HFFc6 (cell line): ENCODE data around the gene BCAP31. TPM values are rescaled to one million over a fixed set of nuclear protein-coding genes. Genes with fewer than 3 reads are reported as not detected.

Source experiments
- DNase-seq: peaks from one replicate; pipeline ENCODE4 v3.0.0-alpha.2; 2018
- H3K27ac Mint-ChIP-seq: 2 replicates; pipeline ENCODE4 v1.8.0; 2020; ENCODE audit warnings: mild to moderate bottlenecking, mixed read lengths
- H3K27me3 Mint-ChIP-seq: 2 replicates; pipeline ENCODE4 v1.8.0; 2021; ENCODE audit warnings: mild to moderate bottlenecking, moderate library complexity, mixed read lengths; ENCODE audit not compliant: insufficient read depth
- H3K36me3 Mint-ChIP-seq: 2 replicates; pipeline ENCODE4 v1.8.0; 2021; ENCODE audit warnings: low read depth, mixed read lengths
- H3K4me1 Mint-ChIP-seq: 2 replicates; pipeline ENCODE4 v1.8.0; 2020; ENCODE audit warnings: low read depth, mixed read lengths
- H3K4me3 Mint-ChIP-seq: 2 replicates; pipeline ENCODE4 v1.8.0; 2020; ENCODE audit warnings: mild to moderate bottlenecking, moderate library complexity, mixed read lengths
- H3K9me3 Mint-ChIP-seq: 2 replicates; pipeline ENCODE4 v1.8.0; 2020; ENCODE audit warnings: mild to moderate bottlenecking, mixed read lengths
- CTCF ChIP-seq: fragments of 200-600 bp; sonication (generic); IDR thresholded peaks from 2 replicates; pipeline ENCODE4 v1.5.0; 2021; ENCODE audit warnings: antibody characterized with exemption, mild to moderate bottlenecking
- total RNA-seq, 6 experiments: library from RNA; stranded (reverse); fragmentation: NEBNext Ultra II Directional; extraction: Animal tissue kit (Norgen Biotek cat#: 25700); gene quantifications; 2 replicates in 1 of 6; 3 replicates in 5 of 6; pipeline ENCODE4 v1.2.3, GENCODE V29; 2021

BCAP31 gene
- total RNA-seq, 6 experiments from 2014 or later, result 203 to 295 (median 218) TPM

- DNase-seq, result no peak
- peaks cover 12% of the 10 kb centered on the region for H3K36me3 Mint-ChIP-seq
- H3K4me1 Mint-ChIP-seq, result peaks cover 13% of the 10 kb centered on the region
- peaks cover 7% of the 10 kb centered on the region; the same call in 1 of the 2 replicates for H3K9me3 Mint-ChIP-seq
- no peak overlapping the region for H3K27ac Mint-ChIP-seq
- TF ChIP-seq CTCF, result no peak
- no peaks in the 10 kb centered on the region; the same call in 1 of the 2 replicates for H3K27me3 Mint-ChIP-seq
- no peak overlapping the region for H3K4me3 Mint-ChIP-seq
These were observed 12.1 kb upstream of the BCAP31 start for GRCh38 chrX:153736071-153736820.

GRCh38 chrX:153735274-153735673 is 11.1 kb upstream of the BCAP31 start:
- Mint-ChIP-seq H3K27ac (no peak overlapping the region), H3K9me3 (peaks cover 7% of the 10 kb centered on the region; the same call in 1 of the 2 replicates), H3K36me3 (peaks cover 18% of the 10 kb centered on the region), H3K4me1 (peaks cover 14% of the 10 kb centered on the region), H3K4me3 (no peak overlapping the region), H3K27me3 (no peaks in the 10 kb centered on the region; the same call in 1 of the 2 replicates)
- DNase-seq, result no peak
- peak; percentile 24; the same call in 1 of the 2 replicates for TF ChIP-seq CTCF

- peaks cover 7% of the 10 kb centered on the region; the same call in 1 of the 2 replicates for H3K9me3 Mint-ChIP-seq
- no peak for TF ChIP-seq CTCF
- H3K4me1 Mint-ChIP-seq, result peaks cover 14% of the 10 kb centered on the region
- DNase-seq, result no peak
- no peaks in the 10 kb centered on the region; the same call in 1 of the 2 replicates for H3K27me3 Mint-ChIP-seq
- H3K36me3 Mint-ChIP-seq, result peaks cover 18% of the 10 kb centered on the region
- H3K4me3 Mint-ChIP-seq, result no peak overlapping the region
- H3K27ac Mint-ChIP-seq, result no peak overlapping the region
These were observed 10.7 kb upstream of the BCAP31 start for GRCh38 chrX:153734871-153735270.

- Mint-ChIP-seq H3K27me3 (no peaks in the 10 kb centered on the region; the same call in 1 of the 2 replicates), H3K36me3 (peaks cover 18% of the 10 kb centered on the region), H3K27ac (no peak overlapping the region), H3K4me3 (no peak overlapping the region), H3K9me3 (peaks cover 7% of the 10 kb centered on the region; the same call in 1 of the 2 replicates), H3K4me1 (peaks cover 14% of the 10 kb centered on the region)
- no peak for DNase-seq
- no peak for TF ChIP-seq CTCF
These were observed 9.6 kb upstream of the BCAP31 start for GRCh38 chrX:153733651-153734240.

- Mint-ChIP-seq H3K36me3 (peaks cover 18% of the 10 kb centered on the region), H3K4me1 (peaks cover 19% of the 10 kb centered on the region), H3K4me3 (no peak overlapping the region), H3K27me3 (no peaks in the 10 kb centered on the region; the same call in 1 of the 2 replicates), H3K27ac (peak overlapping the region; percentile 66; the same call in 1 of the 2 replicates), H3K9me3 (peaks cover 7% of the 10 kb centered on the region; the same call in 1 of the 2 replicates)
- no peak for DNase-seq
- no peak for TF ChIP-seq CTCF
These were observed 8.2 kb upstream of the BCAP31 start for GRCh38 chrX:153732401-153732800.
